NB4 (cell line): Measurements from ENCODE around the gene AUH.
"Not testable (repeated sequence)": the region's sequence is repeated elsewhere in the genome, so short reads cannot be mapped to it uniquely, and the experiment has no call there.

Experiments used
- DNase-seq: peaks from one replicate; pipeline ENCODE4 v3.0.0; 2010; ENCODE audit warnings: low read depth
- H3K4me3 ChIP-seq: one replicate; pipeline ENCODE4 v1.5.1; 2011; ENCODE audit warnings: mild to moderate bottlenecking, low read depth, low read length, moderate library complexity
- CTCF ChIP-seq: IDR thresholded peaks from one replicate; pipeline ENCODE4 v1.5.1; 2012; ENCODE audit warnings: low read depth, low read length
- MAX ChIP-seq: IDR thresholded peaks from 2 replicates; pipeline ENCODE4 v1.6.1; 2011; ENCODE audit warnings: low read depth, low read length
- MYC ChIP-seq: IDR thresholded peaks from 2 replicates; pipeline ENCODE4 v1.6.1; 2011; ENCODE audit warnings: low read depth, low read length
- POLR2A ChIP-seq: IDR thresholded peaks from 2 replicates; pipeline ENCODE4 v1.6.1; 2011; ENCODE audit warnings: mild to moderate bottlenecking; ENCODE audit not compliant: insufficient read length; ENCODE audit errors: extremely low read depth

The AUH gene

GRCh38 chr9:91371894-91372293 lies 10.2 kb upstream of the AUH start:
- no peak for TF ChIP-seq CTCF
- TF ChIP-seq MAX = no peak
- TF ChIP-seq POLR2A = no peak
- no peak for TF ChIP-seq MYC
- no peak overlapping the region for H3K4me3 ChIP-seq
- no peak for DNase-seq

- H3K4me3 ChIP-seq, DNase-seq: not testable (repeated sequence)
These were observed 8.3 kb upstream of the AUH start for GRCh38 chr9:91370006-91370405.

GRCh38 chr9:91364702-91365101 lies 3.0 kb upstream of the AUH start:
- TF ChIP-seq POLR2A (no peak), CTCF (no peak), MYC (no peak), MAX (no peak)
- H3K4me3 ChIP-seq = no peak overlapping the region
- DNase-seq = no peak

DNA sequence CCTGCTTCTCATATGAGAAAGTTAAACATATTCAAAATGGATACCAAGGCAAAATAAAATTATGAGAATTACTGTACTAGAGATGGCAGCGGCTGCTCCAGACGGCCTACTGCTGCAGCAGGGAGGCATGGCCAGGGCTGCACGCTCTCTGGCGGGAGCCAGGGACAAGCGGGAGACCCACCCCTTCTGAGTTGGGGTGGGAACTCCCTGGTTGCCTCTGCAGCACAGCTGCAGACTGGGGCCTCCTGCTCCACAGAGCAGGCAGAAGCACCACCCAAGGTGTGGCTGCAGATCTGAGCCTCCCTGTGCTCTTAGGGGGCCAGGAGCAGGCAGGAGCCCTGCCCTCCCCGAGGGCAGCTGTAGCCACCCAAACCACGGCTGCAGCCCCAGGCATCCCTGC lies 2.3 kb upstream of the AUH start:
- DNase-seq = no peak
- no peak overlapping the region for H3K4me3 ChIP-seq
- no peak for TF ChIP-seq POLR2A
- TF ChIP-seq MAX = no peak
- TF ChIP-seq MYC = no peak
- no peak for TF ChIP-seq CTCF

DNA sequence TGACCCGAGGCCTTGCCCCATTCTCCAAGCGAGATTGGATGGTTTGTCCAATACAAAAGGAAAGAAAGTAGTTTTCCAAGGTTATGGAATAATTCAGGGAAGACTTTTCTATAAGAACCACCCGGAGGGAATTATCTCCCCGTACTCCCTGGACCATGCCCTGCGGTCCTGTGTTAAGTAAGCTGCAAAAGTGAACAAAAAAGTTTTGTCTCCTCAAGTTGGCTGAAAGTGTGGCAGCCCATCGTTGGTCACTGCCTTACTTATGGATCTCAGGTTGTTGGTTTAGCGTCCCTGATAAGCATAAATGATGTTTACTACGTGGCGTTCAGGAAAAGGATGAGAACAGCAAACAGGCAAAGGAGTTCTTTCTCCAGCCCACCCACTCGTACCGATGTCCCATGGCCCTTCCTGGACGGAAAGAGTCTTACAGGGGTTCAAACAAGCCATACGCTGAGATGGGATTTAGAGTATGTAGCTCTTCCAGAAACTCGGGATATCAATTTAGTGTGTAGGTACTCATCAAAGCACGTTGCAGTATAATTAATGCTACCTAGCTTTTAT lies 413 bp upstream of the AUH start:
- DNase-seq = no peak
- TF ChIP-seq CTCF (no peak), MAX (peak; percentile 3; the same call in 1 of the 2 replicates)
- H3K4me3 ChIP-seq = no peak overlapping the region

- no peak for TF ChIP-seq MAX
- no peak for TF ChIP-seq CTCF
- no peak for TF ChIP-seq POLR2A
- TF ChIP-seq MYC = no peak
- no peak for DNase-seq
- H3K4me3 ChIP-seq = peak overlapping the region; percentile 92
These were observed 997 bp downstream of the AUH start for GRCh38 chr9:91360551-91361290.
